GM12873 (cell line): ENCODE data around the gene RAD51B.

Experiments used
- CTCF ChIP-seq: IDR thresholded peaks from 2 replicates; pipeline ENCODE4 v1.5.1; 2012; ENCODE audit warnings: low read depth, mild to moderate bottlenecking, moderate library complexity, low read length, control low read depth; ENCODE audit not compliant: insufficient read depth; ENCODE audit errors: missing control alignments

RAD51B gene

GRCh38 chr14:68733086-68733914 lies 913.7 kb downstream of the RAD51B start:
- TF ChIP-seq CTCF = no peak

GRCh38 chr14:68734231-68734732 lies 914.7 kb downstream of the RAD51B start:
- no peak for TF ChIP-seq CTCF

- no peak for TF ChIP-seq CTCF
Measured at GRCh38 chr14:68735856-68736255, 916.3 kb downstream of the RAD51B start.

GRCh38 chr14:68736471-68736871 lies 916.9 kb downstream of the RAD51B start:
- no peak for TF ChIP-seq CTCF

- TF ChIP-seq CTCF = no peak
Measured at GRCh38 chr14:68737086-68737485, 917.5 kb downstream of the RAD51B start.

GRCh38 chr14:68738559-68738958 lies 919.0 kb downstream of the RAD51B start:
- TF ChIP-seq CTCF = no peak

- no peak for TF ChIP-seq CTCF
Measured at GRCh38 chr14:68739701-68740100, 920.1 kb downstream of the RAD51B start.
